Glomerular visceral epithelial cell (primary cell): ENCODE results near the gene OTUB2.

ENCODE experiments used
- DNase-seq: peaks from one replicate; pipeline ENCODE4 v3.0.0-alpha.2; 2016; ENCODE audit errors: extremely low spot score

OTUB2 gene

GRCh38 chr14:94026173-94026888 is at the start of gene OTUB2:
TSS of gene OTUB2 (plus strand) at chr14:94026340. CDS start at chr14:94026538, 198 bp downstream.
- peak; percentile 99 for DNase-seq

- no peak for DNase-seq
Observed at GRCh38 chr14:93976477-93977057, 49.6 kb upstream of the OTUB2 start, which contains the start of gene ASB2. TSS of gene ASB2 (minus strand) at chr14:93976570. CDS start at chr14:93964539, 12,031 bp downstream.

- no peak for DNase-seq
Observed at GRCh38 chr14:93977171-93977570, 49.0 kb upstream of the OTUB2 start.

- DNase-seq = peak; percentile 97
Observed at GRCh38 chr14:93977790-93978581, 48.2 kb upstream of the OTUB2 start.

GRCh38 chr14:93978735-93979134 is 47.4 kb upstream of the OTUB2 start:
- DNase-seq = no peak

- DNase-seq = no peak
Observed at GRCh38 chr14:93980456-93981201, 45.5 kb upstream of the OTUB2 start.

- DNase-seq = no peak
Observed at GRCh38 chr14:93981316-93982229, 44.6 kb upstream of the OTUB2 start.

- DNase-seq = no peak
Observed at GRCh38 chr14:93982230-93983007, 43.7 kb upstream of the OTUB2 start.

- peak; percentile 88 for DNase-seq
Observed at GRCh38 chr14:93984070-93984469, 42.1 kb upstream of the OTUB2 start.

- DNase-seq = peak; percentile 93
Observed at GRCh38 chr14:93984987-93985410, 41.1 kb upstream of the OTUB2 start.

GRCh38 chr14:93986955-93987354 is 39.2 kb upstream of the OTUB2 start:
- DNase-seq = no peak

- DNase-seq = no peak
Observed at GRCh38 chr14:93987376-93987775, 38.8 kb upstream of the OTUB2 start.

GRCh38 chr14:93987815-93988476 is 38.2 kb upstream of the OTUB2 start:
- DNase-seq = no peak

GRCh38 chr14:93989939-93990338 is 36.2 kb upstream of the OTUB2 start:
- no peak for DNase-seq

GRCh38 chr14:93991212-93991611 is 34.9 kb upstream of the OTUB2 start:
- no peak for DNase-seq

- no peak for DNase-seq
Observed at GRCh38 chr14:93991649-93992048, 34.5 kb upstream of the OTUB2 start.

GRCh38 chr14:93993382-93993781 is 32.8 kb upstream of the OTUB2 start:
- DNase-seq = no peak

- DNase-seq = peak; percentile 93
Observed at GRCh38 chr14:93994919-93995682, 31.0 kb upstream of the OTUB2 start.
